Immature natural killer cell (primary cell): ENCODE measurements around the gene SOX6. TPM values are rescaled to one million over a fixed set of nuclear protein-coding genes. Genes with fewer than 3 reads are reported as not detected.

Experiments
- DNase-seq, 3 donors: peaks; one replicate each; pipeline ENCODE4 v3.0.0; 2022; ENCODE audit warnings: mixed read lengths in 1 of 3
- H3K27ac Mint-ChIP-seq, 6 donors: one replicate each; pipeline ENCODE4 v1.8.0; 2020; ENCODE audit warnings: mixed read lengths in 6 of 6, mild to moderate bottlenecking in 5 of 6, inconsistent platforms in 4 of 6, moderate library complexity in 3 of 6
- H3K27me3 Mint-ChIP-seq, 3 donors: one replicate each; pipeline ENCODE4 v1.8.0; 2020 to 2021; ENCODE audit warnings: low read depth in 3 of 3, mild to moderate bottlenecking in 3 of 3, mixed read lengths in 3 of 3, moderate library complexity in 3 of 3, inconsistent platforms in 1 of 3
- H3K36me3 Mint-ChIP-seq, 3 donors: one replicate each; pipeline ENCODE4 v1.8.0; 2020; ENCODE audit warnings: mixed read lengths in 3 of 3, inconsistent platforms in 2 of 3, mild to moderate bottlenecking in 2 of 3
- H3K4me1 Mint-ChIP-seq, 2 donors: one replicate each; pipeline ENCODE4 v1.8.0; 2020; ENCODE audit warnings: inconsistent platforms in 2 of 2, mild to moderate bottlenecking in 2 of 2, mixed read lengths in 2 of 2, moderate library complexity in 1 of 2
- H3K4me3 Mint-ChIP-seq, 5 donors: one replicate each; pipeline ENCODE4 v1.8.0; 2020; ENCODE audit warnings: mild to moderate bottlenecking in 5 of 5, mixed read lengths in 5 of 5, inconsistent platforms in 3 of 5, moderate library complexity in 3 of 5
- H3K9me3 Mint-ChIP-seq, 6 donors: one replicate each; pipeline ENCODE4 v1.8.0; 2020; ENCODE audit warnings: mild to moderate bottlenecking in 6 of 6, mixed read lengths in 6 of 6, inconsistent platforms in 4 of 6, moderate library complexity in 3 of 6
- polyA plus RNA-seq, 3 donors: library from polyadenylated mRNA; unstranded; fragments of 300-500 nt; fragmentation: Illumina TruSeq; gene quantifications; one replicate each; pipeline ENCODE4 v1.2.3, GENCODE V29; 2021

Gene SOX6
- polyA plus RNA-seq, 3 donors from 2014 or later, result not detected

GRCh38 chr11:15969701-15970329 lies 386.5 kb downstream of the SOX6 start:
- Mint-ChIP-seq H3K27ac (no peak overlapping the region), H3K9me3 (peaks cover 0 to 5% (median under 1%) of the 10 kb centered on the region in 6 donors), H3K27me3 (peaks cover 0 to 3% (median 2%) of the 10 kb centered on the region in 3 donors), H3K4me3 (no peak overlapping the region), H3K4me1 (no peaks in the 10 kb centered on the region), H3K36me3 (no peaks in the 10 kb centered on the region)
- no peak for DNase-seq

GRCh38 chr11:15969281-15969680 lies 387.1 kb downstream of the SOX6 start:
- Mint-ChIP-seq H3K4me1 (no peaks in the 10 kb centered on the region), H3K27me3 (peaks cover 0 to 3% (median 2%) of the 10 kb centered on the region in 3 donors), H3K9me3 (peaks cover 0 to 5% (median 0%) of the 10 kb centered on the region in 6 donors), H3K4me3 (no peak overlapping the region), H3K27ac (no peak overlapping the region), H3K36me3 (no peaks in the 10 kb centered on the region)
- no peak for DNase-seq

GRCh38 chr11:15968461-15969130 lies 387.8 kb downstream of the SOX6 start:
- Mint-ChIP-seq H3K27me3 (peaks cover 0 to 3% (median 2%) of the 10 kb centered on the region in 3 donors), H3K27ac (no peak overlapping the region), H3K9me3 (peaks cover 0 to 5% (median 0%) of the 10 kb centered on the region in 6 donors), H3K36me3 (no peaks in the 10 kb centered on the region), H3K4me3 (no peak overlapping the region), H3K4me1 (no peaks in the 10 kb centered on the region)
- no peak for DNase-seq

- no peaks in the 10 kb centered on the region for H3K36me3 Mint-ChIP-seq
- peaks cover 0 to 3% (median 2%) of the 10 kb centered on the region in 3 donors for H3K27me3 Mint-ChIP-seq
- peaks cover 0 to 5% (median 0%) of the 10 kb centered on the region in 6 donors for H3K9me3 Mint-ChIP-seq
- no peak for DNase-seq
- no peak overlapping the region for H3K4me3 Mint-ChIP-seq
- H3K4me1 Mint-ChIP-seq, result no peaks in the 10 kb centered on the region
- H3K27ac Mint-ChIP-seq, result no peak overlapping the region
Observed at GRCh38 chr11:15967966-15968365, 388.4 kb downstream of the SOX6 start.

- Mint-ChIP-seq H3K27me3 (peaks cover 0 to 3% (median 2%) of the 10 kb centered on the region in 3 donors), H3K4me3 (no peak overlapping the region), H3K9me3 (peaks cover 0 to 1% (median 0%) of the 10 kb centered on the region in 6 donors), H3K4me1 (no peaks in the 10 kb centered on the region), H3K36me3 (no peaks in the 10 kb centered on the region), H3K27ac (no peak overlapping the region)
- DNase-seq, result no peak
Observed at GRCh38 chr11:15967166-15967565, 389.2 kb downstream of the SOX6 start.

- Mint-ChIP-seq H3K4me3 (no peak overlapping the region), H3K9me3 (peaks cover 0 to 1% (median 0%) of the 10 kb centered on the region in 6 donors), H3K36me3 (no peaks in the 10 kb centered on the region), H3K27ac (no peak overlapping the region), H3K27me3 (peaks cover 0 to 3% (median 2%) of the 10 kb centered on the region in 3 donors), H3K4me1 (no peaks in the 10 kb centered on the region)
- no peak for DNase-seq
Observed at GRCh38 chr11:15965562-15966250, 390.6 kb downstream of the SOX6 start.

- H3K9me3 Mint-ChIP-seq, result no peaks in the 10 kb centered on the region
- H3K27me3 Mint-ChIP-seq, result peaks cover 0 to 3% (median 0%) of the 10 kb centered on the region in 3 donors
Observed at GRCh38 chr11:15963266-15963665, 393.1 kb downstream of the SOX6 start.

GRCh38 chr11:15958910-15959309 lies 397.4 kb downstream of the SOX6 start:
- Mint-ChIP-seq H3K9me3 (peaks cover 0 to 4% (median 0%) of the 10 kb centered on the region in 6 donors), H3K4me1 (no peaks in the 10 kb centered on the region), H3K27me3 (peaks cover 1 to 3% (median 3%) of the 10 kb centered on the region in 3 donors), H3K36me3 (no peaks in the 10 kb centered on the region), H3K27ac (no peak overlapping the region), H3K4me3 (no peak overlapping the region)
- DNase-seq, result no peak

More at GRCh38 chr11:15963266-15963665, 393.1 kb downstream of the SOX6 start:
- DNase-seq, result no peak
- Mint-ChIP-seq H3K4me1 (no peaks in the 10 kb centered on the region), H3K27ac (no peak overlapping the region), H3K4me3 (no peak overlapping the region), H3K36me3 (no peaks in the 10 kb centered on the region)

- DNase-seq, result no peak
- H3K27me3 Mint-ChIP-seq, result peaks cover 2 to 3% (median 3%) of the 10 kb centered on the region in 3 donors
- H3K27ac Mint-ChIP-seq, result no peak overlapping the region
- no peak overlapping the region for H3K4me3 Mint-ChIP-seq
- no peaks in the 10 kb centered on the region for H3K36me3 Mint-ChIP-seq
- peaks cover 0 to 4% (median 0%) of the 10 kb centered on the region in 6 donors for H3K9me3 Mint-ChIP-seq
- H3K4me1 Mint-ChIP-seq, result no peaks in the 10 kb centered on the region
Observed at GRCh38 chr11:15957234-15957633, 399.1 kb downstream of the SOX6 start.

- H3K27ac Mint-ChIP-seq, result no peak overlapping the region
- peaks cover 0 to 5% (median 2%) of the 10 kb centered on the region in 6 donors for H3K9me3 Mint-ChIP-seq
- H3K36me3 Mint-ChIP-seq, result no peaks in the 10 kb centered on the region
- H3K27me3 Mint-ChIP-seq, result peaks cover 2 to 3% (median 3%) of the 10 kb centered on the region in 3 donors
- DNase-seq, result no peak
- no peak overlapping the region for H3K4me3 Mint-ChIP-seq
- no peaks in the 10 kb centered on the region for H3K4me1 Mint-ChIP-seq
Observed at GRCh38 chr11:15956302-15956701, 400.0 kb downstream of the SOX6 start.

GRCh38 chr11:15955595-15955994 lies 400.8 kb downstream of the SOX6 start:
- Mint-ChIP-seq H3K4me3 (no peak overlapping the region), H3K27me3 (peaks cover 2 to 3% (median 3%) of the 10 kb centered on the region in 3 donors), H3K36me3 (no peaks in the 10 kb centered on the region), H3K9me3 (peaks cover 0 to 5% (median 2%) of the 10 kb centered on the region in 6 donors), H3K27ac (no peak overlapping the region), H3K4me1 (no peaks in the 10 kb centered on the region)
- DNase-seq, result no peak

GRCh38 chr11:15947681-15948648 lies 408.4 kb downstream of the SOX6 start:
- no peak overlapping the region for H3K27ac Mint-ChIP-seq
- DNase-seq, result no peak
- peaks cover 0 to 14% (median 8%) of the 10 kb centered on the region in 6 donors for H3K9me3 Mint-ChIP-seq
- peaks cover 0 to 3% (median 0%) of the 10 kb centered on the region in 3 donors for H3K27me3 Mint-ChIP-seq
- H3K4me3 Mint-ChIP-seq, result no peak overlapping the region
- no peaks in the 10 kb centered on the region for H3K4me1 Mint-ChIP-seq
- no peaks in the 10 kb centered on the region for H3K36me3 Mint-ChIP-seq

- Mint-ChIP-seq H3K27ac (no peak overlapping the region), H3K36me3 (no peaks in the 10 kb centered on the region)
Observed at GRCh38 chr11:15945726-15946125, 410.6 kb downstream of the SOX6 start.

More at GRCh38 chr11:15945726-15946125, 410.6 kb downstream of the SOX6 start:
- Mint-ChIP-seq H3K27me3 (peaks cover 2 to 6% (median 3%) of the 10 kb centered on the region in 3 donors), H3K4me1 (no peaks in the 10 kb centered on the region), H3K9me3 (peaks cover 0 to 14% (median 7%) of the 10 kb centered on the region in 6 donors), H3K4me3 (no peak overlapping the region)
- DNase-seq, result no peak
